ENCODE data around the gene FAM98C.

The FAM98C gene

GRCh38 chr19:38399081-38399480 is 3.8 kb upstream of the FAM98C start:
- TF ChIP-seq CTCF (IDR thresholded peaks at IDR 0.05; ENCODE audit: low read depth, low read length, missing control alignments): no peak
- no peaks in the 10 kb centered on the region for H3K27me3 ChIP-seq (replicated peaks)
- no peak overlapping the region for H3K4me3 ChIP-seq (ENCODE audit: low read depth, low read length)
- H3K27ac ChIP-seq: no peak overlapping the region
- peaks cover 4% of the 10 kb centered on the region for H3K36me3 ChIP-seq (replicated peaks)
- DNase-seq: no peak
- in situ Hi-C loops (cut with HindIII; ENCODE audit: low pct_ligation_motif_present, low sequenced_read_pairs): no loop called here

GRCh38 chr19:38399537-38399936 is 3.4 kb upstream of the FAM98C start:
- Histone ChIP-seq H3K27ac (no peak overlapping the region), H3K36me3 (replicated peaks) (peaks cover 4% of the 10 kb centered on the region), H3K4me3 (ENCODE audit: low read depth, low read length) (no peak overlapping the region), H3K27me3 (replicated peaks) (no peaks in the 10 kb centered on the region)
- TF ChIP-seq CTCF (IDR thresholded peaks at IDR 0.05; ENCODE audit: low read depth, low read length, missing control alignments): no peak
- no peak for DNase-seq
- in situ Hi-C loops (cut with HindIII; ENCODE audit: low pct_ligation_motif_present, low sequenced_read_pairs): no loop called here

GRCh38 chr19:38400361-38400760 is 2.5 kb upstream of the FAM98C start:
- TF ChIP-seq CTCF (IDR thresholded peaks at IDR 0.05; ENCODE audit: low read depth, low read length, missing control alignments): no peak
- in situ Hi-C loops (cut with HindIII; ENCODE audit: low pct_ligation_motif_present, low sequenced_read_pairs): no loop called here
- Histone ChIP-seq H3K36me3 (replicated peaks) (peaks cover 4% of the 10 kb centered on the region), H3K27me3 (replicated peaks) (no peaks in the 10 kb centered on the region), H3K4me3 (ENCODE audit: low read depth, low read length) (no peak overlapping the region), H3K27ac (no peak overlapping the region)
- no peak for DNase-seq

- in situ Hi-C loops (cut with HindIII; ENCODE audit: low pct_ligation_motif_present, low sequenced_read_pairs): no loop called here
These were observed 1.7 kb upstream of the FAM98C start for GRCh38 chr19:38401148-38401547.

GRCh38 chr19:38402623-38402966 is 298 bp upstream of the FAM98C start:
- H3K36me3 ChIP-seq (replicated peaks): no peaks in the 10 kb centered on the region
- in situ Hi-C loops (cut with HindIII; ENCODE audit: low pct_ligation_motif_present, low sequenced_read_pairs): no loop called here
- no peak overlapping the region for H3K27ac ChIP-seq
- TF ChIP-seq CTCF (IDR thresholded peaks at IDR 0.05; ENCODE audit: low read depth, low read length, missing control alignments): no peak
- peak overlapping the region; percentile 45 for H3K4me3 ChIP-seq (ENCODE audit: low read depth, low read length)
- no peak for DNase-seq
- H3K27me3 ChIP-seq (replicated peaks): no peaks in the 10 kb centered on the region

More at GRCh38 chr19:38401148-38401547, 1.7 kb upstream of the FAM98C start:
- DNase-seq: peak; percentile 14
- no peak overlapping the region for H3K27ac ChIP-seq
- H3K36me3 ChIP-seq (replicated peaks): peaks cover 2% of the 10 kb centered on the region
- TF ChIP-seq CTCF (IDR thresholded peaks at IDR 0.05; ENCODE audit: low read depth, low read length, missing control alignments): no peak
- H3K27me3 ChIP-seq (replicated peaks): no peaks in the 10 kb centered on the region
- no peak overlapping the region for H3K4me3 ChIP-seq (ENCODE audit: low read depth, low read length)

- no peak for DNase-seq
- H3K27me3 ChIP-seq (replicated peaks): no peaks in the 10 kb centered on the region
- no peak overlapping the region for H3K27ac ChIP-seq
- in situ Hi-C loops (cut with HindIII; ENCODE audit: low pct_ligation_motif_present, low sequenced_read_pairs): no loop called here
- H3K4me3 ChIP-seq (ENCODE audit: low read depth, low read length): no peak overlapping the region
- H3K36me3 ChIP-seq (replicated peaks): no peaks in the 10 kb centered on the region
- no peak for TF ChIP-seq CTCF (IDR thresholded peaks at IDR 0.05; ENCODE audit: low read depth, low read length, missing control alignments)
These were observed 2.0 kb downstream of the FAM98C start for GRCh38 chr19:38404858-38405257.
